GM12878 (cell line): ENCODE measurements around the gene DST. TPM values are rescaled to one million over a fixed set of nuclear protein-coding genes. Genes with fewer than 3 reads are reported as not detected.

Source experiments
- ATAC-seq: fragments of 200-7000 bp; cut with Tn5 transposase; 3 replicates; pipeline ENCODE4 v1.9.1; 2020; ENCODE audit warnings: mild to moderate bottlenecking, moderate library complexity
- BruUV-seq: library from RNA; stranded (reverse); fragments of 400-500 nt; replicated peaks from 2 replicates; lab custom pipeline; 2021; lab: Mats Ljungman, UMichigan
- CTCF ChIA-PET: fragments of 300-600 bp; sonication (Branson Sonifier 250); formaldehyde crosslinking; extraction: SDS; loops from one replicate; lab custom pipeline; 2021; ENCODE audit warnings: inconsistent platforms; lab: Yijun Ruan, JAX
- POLR2A ChIA-PET: fragments of 350-600 bp; formaldehyde crosslinking; extraction: SDS; loops from one replicate; lab custom pipeline; 2021; ENCODE audit warnings: inconsistent platforms; lab: Charles Lee
- RAD21 ChIA-PET: fragments of 300-600 bp; sonication (Branson Sonifier 250); formaldehyde crosslinking; loops from one replicate; lab custom pipeline; 2023; ENCODE audit warnings: antibody characterized with exemption; ENCODE audit not compliant: unreplicated experiment; lab: Charles Lee
- SMC1A ChIA-PET: fragments of 300-600 bp; sonication (Branson Sonifier 250); formaldehyde crosslinking; loops from one replicate; lab custom pipeline; 2023; ENCODE audit not compliant: unreplicated experiment, uncharacterized antibody; lab: Charles Lee
- DNase-seq: peaks from one replicate; pipeline ENCODE4 v3.0.0-alpha.2; 2011; ENCODE audit warnings: low read depth, low spot score
- FAIRE-seq: peaks from 3 replicates; lab custom pipeline; 2011; peaks lifted over from hg19 to GRCh38; lab: Jason Lieb, UNC
- H2AFZ ChIP-seq: 2 replicates; pipeline ENCODE4 v1.6.0; 2011; ENCODE audit warnings: low read depth, low read length, control low read depth; ENCODE audit not compliant: control insufficient read depth
- H3K27ac ChIP-seq: 2 replicates; pipeline ENCODE4 v1.5.1; 2011; ENCODE audit warnings: control low read depth; ENCODE audit not compliant: control insufficient read depth, insufficient read depth
- H3K27me3 ChIP-seq, 2 experiments: replicated peaks in 1 of 2; 2 replicates each; pipeline versions ENCODE4 v1.6.0 to v1.6.1; 2011; ENCODE audit warnings: low read length in 1 of 2; ENCODE audit not compliant: control insufficient read depth in 2 of 2, insufficient read depth in 2 of 2
- H3K36me3 ChIP-seq, 2 experiments: 2 replicates each; pipeline ENCODE4 v1.5.1; 2011; ENCODE audit warnings: low read length in 1 of 2; ENCODE audit not compliant: control insufficient read depth in 2 of 2, insufficient read depth in 2 of 2
- H3K4me1 ChIP-seq: 2 replicates; pipeline ENCODE4 v1.6.1; 2011; ENCODE audit warnings: mild to moderate bottlenecking, low read length, moderate library complexity, mixed read lengths; ENCODE audit not compliant: control insufficient read depth, insufficient read depth
- H3K4me2 ChIP-seq: 2 replicates; pipeline ENCODE4 v1.6.0; 2011; ENCODE audit warnings: control low read depth; ENCODE audit not compliant: control insufficient read depth, insufficient read depth
- H3K4me3 ChIP-seq: fragments of 200-600 bp; sonication (generic); 2 replicates; pipeline ENCODE4 v1.5.1; 2016
- H3K79me2 ChIP-seq: 2 replicates; pipeline ENCODE4 v1.6.0; 2011; ENCODE audit warnings: low read length; ENCODE audit not compliant: control insufficient read depth, insufficient read depth
- H3K9ac ChIP-seq: 2 replicates; pipeline ENCODE4 v1.8.0; 2011; ENCODE audit warnings: low read length, control low read depth, mixed read lengths; ENCODE audit not compliant: control insufficient read depth, insufficient read depth
- H3K9me3 ChIP-seq: replicated peaks from 3 replicates; pipeline ENCODE4 v1.5.1; 2011; ENCODE audit warnings: mild to moderate bottlenecking, low read length; ENCODE audit not compliant: control insufficient read depth, insufficient read depth
- H4K20me1 ChIP-seq: 2 replicates; pipeline ENCODE4 v1.6.0; 2011; ENCODE audit not compliant: control insufficient read depth, insufficient read depth
- CEBPB ChIP-seq, 2 experiments: fragments of 150-350 bp in 1 of 2; IDR thresholded peaks; 2 replicates each; pipeline ENCODE4 v1.6.1; 2012 to 2014; ENCODE audit warnings: low read depth in 2 of 2, low read length in 2 of 2, borderline replicate concordance in 1 of 2, inconsistent platforms in 1 of 2
- CHD2 ChIP-seq: IDR thresholded peaks from 2 replicates; pipeline ENCODE4 v1.6.1; 2011; ENCODE audit warnings: low read depth, low read length, improper control_type of control experiment, borderline replicate concordance
- ETV6 ChIP-seq, 2 experiments: fragments of 450-650 bp in 1 of 2; IDR thresholded peaks in 1 of 2; conservative IDR thresholded peaks in 1 of 2; 2 replicates each; pipeline ENCODE4 v1.6.1; 2014; ENCODE audit warnings: antibody characterized with exemption in 1 of 2, borderline replicate concordance in 1 of 2, low read depth in 1 of 2, mild to moderate bottlenecking in 1 of 2, moderate library complexity in 1 of 2
- HCFC1 ChIP-seq: fragments of 150-350 bp; IDR thresholded peaks from 2 replicates; pipeline ENCODE4 v1.6.1; 2014; ENCODE audit warnings: low read length
- KDM1A ChIP-seq: fragments of 200-600 bp; sonication (generic); IDR thresholded peaks from 2 replicates; pipeline ENCODE4 v1.6.1; 2016; ENCODE audit warnings: borderline replicate concordance
- MEF2A ChIP-seq: IDR thresholded peaks from 2 replicates; pipeline ENCODE4 v1.6.1; 2011; ENCODE audit warnings: low read depth, mild to moderate bottlenecking, low read length, moderate library complexity; ENCODE audit not compliant: insufficient read depth
- MEF2B ChIP-seq: fragments of 450-650 bp; IDR thresholded peaks from 2 replicates; pipeline ENCODE4 v1.6.1; 2018; ENCODE audit warnings: mild to moderate bottlenecking, moderate library complexity; ENCODE audit not compliant: partially characterized antibody, poor library complexity, severe bottlenecking
- PAX5 ChIP-seq: IDR thresholded peaks from 2 replicates; pipeline ENCODE4 v1.6.1; 2011; ENCODE audit warnings: low read depth, low read length, borderline replicate concordance
- PAX8 ChIP-seq: fragments of 450-650 bp; IDR thresholded peaks from 2 replicates; pipeline ENCODE4 v1.6.1; 2017; ENCODE audit warnings: mild to moderate bottlenecking, moderate library complexity
- RAD51 ChIP-seq: fragments of 450-650 bp; IDR thresholded peaks from 2 replicates; pipeline ENCODE4 v1.6.1; 2016; ENCODE audit warnings: moderate library complexity, mild to moderate bottlenecking, inconsistent platforms
- SKIL ChIP-seq: fragments of 450-650 bp; IDR thresholded peaks from 2 replicates; pipeline ENCODE4 v1.6.1; 2017; ENCODE audit warnings: mild to moderate bottlenecking, low read depth, inconsistent platforms; ENCODE audit not compliant: poor library complexity, severe bottlenecking
- STAT1 ChIP-seq: fragments of 450-650 bp; conservative IDR thresholded peaks from 2 replicates; pipeline ENCODE4 v1.6.1; 2014; ENCODE audit warnings: antibody characterized with exemption, mild to moderate bottlenecking
- TCF12 ChIP-seq: IDR thresholded peaks from 2 replicates; pipeline ENCODE4 v1.6.1; 2011; ENCODE audit warnings: low read depth, mild to moderate bottlenecking, low read length
- ZBTB33 ChIP-seq: fragments of 450-650 bp; IDR thresholded peaks from 2 replicates; pipeline ENCODE4 v1.6.1; 2017; ENCODE audit warnings: mild to moderate bottlenecking
- ZNF217 ChIP-seq: fragments of 450-650 bp; IDR thresholded peaks from 2 replicates; pipeline ENCODE4 v1.6.1; 2017; ENCODE audit warnings: antibody characterized with exemption, mild to moderate bottlenecking
- ZSCAN29 ChIP-seq: fragments of 450-650 bp; IDR thresholded peaks from 2 replicates; pipeline ENCODE4 v1.6.1; 2017; ENCODE audit warnings: mild to moderate bottlenecking, moderate library complexity
- WGBS: methylation state at CpG from one replicate; pipeline ENCODE4 v1.1.6; 2016; ENCODE audit warnings: low lambda C conversion rate; ENCODE audit not compliant: insufficient replicate concordance, insufficient coverage; ENCODE audit errors: missing lambda C conversion rate; 5-methylcytosine and 5-hydroxymethylcytosine counted together
- in situ Hi-C: fragments of 300-500 bp; cut with MboI; formaldehyde crosslinking; loops from 9 replicates; pipeline ENCODE4 v1.14.3; 2018; ENCODE audit warnings: mixed read lengths
- intact Hi-C: fragments of 100-400 bp; cut with micrococcal nuclease; formaldehyde crosslinking; loops from one replicate; pipeline ENCODE4 v1.14.2; 2022; ENCODE audit not compliant: unreplicated experiment
- polyA plus RNA-seq, 11 experiments: library from polyadenylated mRNA; depleted of rRNA in 4 of 11; unstranded in 6 of 11; stranded (reverse) in 5 of 11; fragments of >200 nt; fragmentation: Nextera tagmentation in 4 of 11; fragmentation: Illumina TruSeq in 1 of 11; extraction: Ambion mirVana in 4 of 11; extraction: Trizol in 1 of 11; gene quantifications; 1 replicate in 1 of 11; 2 replicates in 10 of 11; pipeline versions ENCODE4 v1.2.1 to v1.2.3, GENCODE V29; 2011 to 2016; ENCODE audit warnings: inconsistent platforms in 2 of 11, missing spikeins in 2 of 11, low read depth in 1 of 11
- total RNA-seq, 4 experiments: library from RNA; depleted of rRNA in 3 of 4; stranded (reverse); fragments of >200 nt in 3 of 4; fragmentation: Illumina TruSeq in 1 of 4; extraction: Trizol in 1 of 4; gene quantifications; 2 replicates each; pipeline versions ENCODE4 v1.2.1 to v1.2.3, GENCODE V29; 2013 to 2021
- TF ChIP-seq, protein P1 (sequence below): fragments of 450-650 bp; IDR thresholded peaks from 2 replicates; pipeline ENCODE4 v1.6.1; 2018; ENCODE audit warnings: borderline replicate concordance, mild to moderate bottlenecking; ENCODE audit not compliant: partially characterized antibody

The DST gene
- total and polyA plus RNA-seq, 10 of the 15 experiments (the other 5 are each of a cell fraction or from before 2014, with no cell fraction given): 32.1 to 156 (median 75.0) TPM

DNA sequence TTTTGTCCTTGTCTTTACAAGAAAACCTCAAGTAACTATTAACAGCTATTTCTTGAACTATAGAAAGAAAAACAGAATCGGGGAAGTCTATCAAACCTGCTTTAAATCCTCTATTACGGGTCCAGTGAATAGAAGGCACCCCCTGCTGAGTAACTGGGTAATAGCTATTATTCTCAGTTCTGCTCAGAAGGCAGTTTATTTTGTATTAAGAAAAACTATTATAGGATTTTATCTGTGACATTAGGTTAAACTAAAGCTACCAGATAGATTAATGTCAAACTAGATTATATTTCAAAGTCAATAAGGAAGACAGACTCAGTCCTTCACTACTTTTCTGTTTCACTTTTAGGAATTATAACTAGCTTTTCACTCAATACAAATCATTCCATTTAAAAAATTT lies 93.7 kb downstream of the DST start (continued):
- TF ChIP-seq ZSCAN29 (no peak), STAT1 (no peak), PAX5 (no peak), CHD2 (no peak), ZNF217 (no peak), CEBPB (IDR thresholded peaks at IDR 0.05; ENCODE audit: borderline replicate concordance in 1 of 2, low read depth in 2 of 2, low read length in 2 of 2) (no peak), HCFC1 (no peak)

DNA sequence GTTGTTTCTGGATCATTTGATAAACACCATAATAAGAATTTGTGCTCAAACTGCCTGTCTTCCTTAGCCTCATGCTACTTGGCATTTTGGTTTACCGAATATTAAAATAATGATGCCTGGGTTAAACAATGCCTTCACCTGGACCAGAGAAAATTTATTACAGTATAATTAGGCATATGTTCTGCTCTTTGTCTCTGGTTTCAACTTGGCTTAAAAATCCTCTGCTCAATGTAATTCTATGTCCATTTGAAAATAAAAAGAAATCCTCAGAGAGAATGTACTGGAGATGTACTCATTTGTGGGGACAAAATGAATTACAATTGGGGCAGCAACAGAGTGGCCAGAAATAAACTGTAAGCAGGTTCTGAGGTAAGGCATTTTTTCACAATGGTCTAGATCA lies 95.0 kb downstream of the DST start:
- no peak overlapping the region for H2AFZ ChIP-seq
- H3K4me2 ChIP-seq: no peak overlapping the region
- RAD21 ChIA-PET: interaction anchor here (1.3 to 3.0 kb wide), 4 partner anchors 8 to 76 kb away, joined by 5 to 23 read pairs (median 7); no protein-coding TSS in a partner anchor
- H3K9me3 ChIP-seq: no peaks in the 10 kb centered on the region
- SMC1A ChIA-PET: interaction anchor here (1.3 to 3.4 kb wide), 6 partner anchors 10 to 180 kb away, joined by 3 to 14 read pairs (median 8); no protein-coding TSS in a partner anchor
- POLR2A ChIA-PET: no interaction called here
- H4K20me1 ChIP-seq: no peaks in the 10 kb centered on the region
- 95% methylated on average over 1 of the region's 1 CpG for WGBS
- in situ Hi-C loops: no loop called here
- H3K9ac ChIP-seq: no peak overlapping the region
- FAIRE-seq (no peak), ATAC-seq (no peak), DNase-seq (no peak)
- no peak overlapping the region for H3K27ac ChIP-seq
- peaks cover 9% of the 10 kb centered on the region; the same call in 1 of the 2 replicates for H3K4me1 ChIP-seq
- CTCF ChIA-PET: interaction anchor here (1.3 to 4.2 kb wide), 5 partner anchors 9 to 27 kb away, joined by 3 to 15 read pairs (median 5); no protein-coding TSS in a partner anchor
- H3K27me3 ChIP-seq: no peaks in the 10 kb centered on the region
- peaks cover 38% of the 10 kb centered on the region for H3K79me2 ChIP-seq
- no TSS peak for BruUV-seq
- intact Hi-C loops: no loop called here
- peaks cover 2 to 9% of the 10 kb centered on the region in 2 experiments; a peak in 3 of 4 replicates for H3K36me3 ChIP-seq
- no peak overlapping the region for H3K4me3 ChIP-seq
- TF ChIP-seq RAD51 (no peak), MEF2B (no peak), PAX8 (no peak), MEF2A (no peak), SKIL (no peak), ETV6 (conservative IDR thresholded peaks at IDR 0.05 in 1 of 2, IDR thresholded peaks at IDR 0.05 in 1 of 2; ENCODE audit: borderline replicate concordance in 1 of 2, low read depth in 1 of 2) (no peak), TCF12 (no peak), ZBTB33 (no peak), KDM1A (no peak)
- TF ChIP-seq, protein P1, sequence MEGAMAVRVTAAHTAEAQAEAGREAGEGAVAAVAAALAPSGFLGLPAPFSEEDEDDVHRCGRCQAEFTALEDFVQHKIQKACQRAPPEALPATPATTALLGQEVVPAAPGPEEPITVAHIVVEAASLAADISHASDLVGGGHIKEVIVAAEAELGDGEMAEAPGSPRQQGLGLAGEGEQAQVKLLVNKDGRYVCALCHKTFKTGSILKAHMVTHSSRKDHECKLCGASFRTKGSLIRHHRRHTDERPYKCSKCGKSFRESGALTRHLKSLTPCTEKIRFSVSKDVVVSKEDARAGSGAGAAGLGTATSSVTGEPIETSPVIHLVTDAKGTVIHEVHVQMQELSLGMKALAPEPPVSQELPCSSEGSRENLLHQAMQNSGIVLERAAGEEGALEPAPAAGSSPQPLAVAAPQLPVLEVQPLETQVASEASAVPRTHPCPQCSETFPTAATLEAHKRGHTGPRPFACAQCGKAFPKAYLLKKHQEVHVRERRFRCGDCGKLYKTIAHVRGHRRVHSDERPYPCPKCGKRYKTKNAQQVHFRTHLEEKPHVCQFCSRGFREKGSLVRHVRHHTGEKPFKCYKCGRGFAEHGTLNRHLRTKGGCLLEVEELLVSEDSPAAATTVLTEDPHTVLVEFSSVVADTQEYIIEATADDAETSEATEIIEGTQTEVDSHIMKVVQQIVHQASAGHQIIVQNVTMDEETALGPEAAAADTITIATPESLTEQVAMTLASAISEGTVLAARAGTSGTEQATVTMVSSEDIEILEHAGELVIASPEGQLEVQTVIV: no peak
